GM23338 (cell line): ENCODE results near the gene NKX2-1.
A peak's percentile ranks its signal among the peaks of the same experiment; 100 is the strongest.

Source experiments
- CREB1 ChIP-seq: fragments of 250-450 bp; sonication (Bioruptor Pico); IDR thresholded peaks from 2 replicates; pipeline ENCODE4 v1.5.0; 2020; ENCODE audit warnings: low read depth, mild to moderate bottlenecking, moderate library complexity
- EZH2 ChIP-seq: fragments of 200-600 bp; sonication (generic); IDR thresholded peaks from one replicate; pipeline ENCODE4 v1.8.0; 2017; ENCODE audit warnings: antibody characterized with exemption, mild to moderate bottlenecking, low read depth; ENCODE audit not compliant: unreplicated experiment
- POLR2AphosphoS5 ChIP-seq: IDR thresholded peaks from 2 replicates; pipeline ENCODE4 v1.6.1; 2016; ENCODE audit warnings: antibody characterized with exemption, low read depth
- TF ChIP-seq, protein P1 (sequence below), 2 experiments: fragments of 200-600 bp in 1 of 2; sonication (generic) in 1 of 2; conservative IDR thresholded peaks; 2 replicates each; pipeline versions ENCODE4 v1.5.1 to v1.6.1; 2016 to 2017; ENCODE audit warnings: antibody characterized with exemption in 2 of 2, low read depth in 2 of 2, mild to moderate bottlenecking in 2 of 2, moderate library complexity in 1 of 2
- TF ChIP-seq, protein P2 (sequence below): IDR thresholded peaks from 2 replicates; pipeline ENCODE4 v1.6.1; 2016; ENCODE audit warnings: antibody characterized with exemption

DNA sequence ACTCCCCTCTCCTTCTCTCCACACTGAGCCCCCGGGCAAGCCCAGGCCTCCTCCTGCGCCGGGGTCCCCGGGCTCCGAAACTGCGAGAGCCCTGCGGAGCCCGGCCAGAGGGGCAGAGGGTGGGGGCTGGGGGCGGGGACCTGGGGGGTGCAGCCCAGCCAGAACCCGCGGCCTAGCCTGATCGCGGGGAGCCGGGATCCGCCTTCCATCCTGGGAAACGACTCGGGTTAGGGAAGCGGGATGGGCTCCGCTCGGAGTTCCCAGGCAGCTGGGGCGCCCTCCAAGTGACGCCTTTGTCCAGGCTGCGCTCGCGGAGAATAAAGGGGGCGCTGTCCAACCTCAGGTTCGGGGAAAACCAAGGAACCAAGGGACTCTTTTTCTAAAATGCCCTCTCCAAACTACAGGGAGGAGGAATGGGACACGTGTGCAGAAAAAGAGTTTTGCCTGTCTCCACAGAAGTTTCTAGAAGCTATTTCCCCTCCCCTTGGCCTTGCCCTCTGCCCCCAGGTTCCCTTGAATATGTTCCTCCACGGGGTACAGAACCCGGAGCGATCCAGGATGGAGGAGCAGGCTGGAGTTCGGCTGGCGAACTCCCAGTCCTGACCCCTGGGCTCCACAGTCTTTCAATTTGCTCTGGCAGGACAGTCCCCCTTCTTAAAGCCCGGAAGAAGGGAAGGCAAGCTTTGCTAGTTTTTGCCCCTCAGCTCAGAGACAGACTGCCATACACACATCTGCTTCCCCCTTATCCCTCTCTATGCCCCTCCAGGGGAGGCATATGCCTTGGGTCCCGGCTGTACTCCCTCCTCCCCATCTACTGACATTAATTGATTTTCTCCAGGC, 13.9 kb downstream of the NKX2-1 start:
- TF ChIP-seq POLR2AphosphoS5 (no peak), CREB1 (CRISPR knock-in tag) (0 out of 2 replicates have a peak, but pooled peaks have one; percentile 29), EZH2 (peak; percentile 20)
- TF ChIP-seq, protein P1, sequence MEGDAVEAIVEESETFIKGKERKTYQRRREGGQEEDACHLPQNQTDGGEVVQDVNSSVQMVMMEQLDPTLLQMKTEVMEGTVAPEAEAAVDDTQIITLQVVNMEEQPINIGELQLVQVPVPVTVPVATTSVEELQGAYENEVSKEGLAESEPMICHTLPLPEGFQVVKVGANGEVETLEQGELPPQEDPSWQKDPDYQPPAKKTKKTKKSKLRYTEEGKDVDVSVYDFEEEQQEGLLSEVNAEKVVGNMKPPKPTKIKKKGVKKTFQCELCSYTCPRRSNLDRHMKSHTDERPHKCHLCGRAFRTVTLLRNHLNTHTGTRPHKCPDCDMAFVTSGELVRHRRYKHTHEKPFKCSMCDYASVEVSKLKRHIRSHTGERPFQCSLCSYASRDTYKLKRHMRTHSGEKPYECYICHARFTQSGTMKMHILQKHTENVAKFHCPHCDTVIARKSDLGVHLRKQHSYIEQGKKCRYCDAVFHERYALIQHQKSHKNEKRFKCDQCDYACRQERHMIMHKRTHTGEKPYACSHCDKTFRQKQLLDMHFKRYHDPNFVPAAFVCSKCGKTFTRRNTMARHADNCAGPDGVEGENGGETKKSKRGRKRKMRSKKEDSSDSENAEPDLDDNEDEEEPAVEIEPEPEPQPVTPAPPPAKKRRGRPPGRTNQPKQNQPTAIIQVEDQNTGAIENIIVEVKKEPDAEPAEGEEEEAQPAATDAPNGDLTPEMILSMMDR (conservative IDR thresholded peaks at IDR 0.05; ENCODE audit: low read depth in 2 of 2): peak; percentile 44 to 48
- TF ChIP-seq, protein P2, sequence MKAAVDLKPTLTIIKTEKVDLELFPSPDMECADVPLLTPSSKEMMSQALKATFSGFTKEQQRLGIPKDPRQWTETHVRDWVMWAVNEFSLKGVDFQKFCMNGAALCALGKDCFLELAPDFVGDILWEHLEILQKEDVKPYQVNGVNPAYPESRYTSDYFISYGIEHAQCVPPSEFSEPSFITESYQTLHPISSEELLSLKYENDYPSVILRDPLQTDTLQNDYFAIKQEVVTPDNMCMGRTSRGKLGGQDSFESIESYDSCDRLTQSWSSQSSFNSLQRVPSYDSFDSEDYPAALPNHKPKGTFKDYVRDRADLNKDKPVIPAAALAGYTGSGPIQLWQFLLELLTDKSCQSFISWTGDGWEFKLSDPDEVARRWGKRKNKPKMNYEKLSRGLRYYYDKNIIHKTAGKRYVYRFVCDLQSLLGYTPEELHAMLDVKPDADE: no peak
